Prostate gland (tissue), 2 donors: ENCODE measurements around the gene PSRC1.

ENCODE experiments used
- POLR2A ChIP-seq: fragments of 450-650 bp; IDR thresholded peaks from one replicate; pipeline ENCODE4 v1.6.1; 2016; ENCODE audit warnings: antibody characterized with exemption, mild to moderate bottlenecking
- POLR2AphosphoS5 ChIP-seq: sonication (generic); formaldehyde crosslinking; IDR thresholded peaks from one replicate; pipeline ENCODE4 v1.6.1; 2017; ENCODE audit warnings: antibody characterized with exemption
- TF ChIP-seq, protein P1 (sequence below), 4 experiments: fragments of 200-600 bp in 2 of 4; fragments of 450-650 bp in 2 of 4; sonication (generic) in 2 of 4; IDR thresholded peaks; 1 replicate in 3 of 4; 2 replicates in 1 of 4; pipeline ENCODE4 v1.5.1; 2016 to 2019; ENCODE audit warnings: antibody characterized with exemption in 4 of 4, mild to moderate bottlenecking in 2 of 4, moderate library complexity in 2 of 4

DNA sequence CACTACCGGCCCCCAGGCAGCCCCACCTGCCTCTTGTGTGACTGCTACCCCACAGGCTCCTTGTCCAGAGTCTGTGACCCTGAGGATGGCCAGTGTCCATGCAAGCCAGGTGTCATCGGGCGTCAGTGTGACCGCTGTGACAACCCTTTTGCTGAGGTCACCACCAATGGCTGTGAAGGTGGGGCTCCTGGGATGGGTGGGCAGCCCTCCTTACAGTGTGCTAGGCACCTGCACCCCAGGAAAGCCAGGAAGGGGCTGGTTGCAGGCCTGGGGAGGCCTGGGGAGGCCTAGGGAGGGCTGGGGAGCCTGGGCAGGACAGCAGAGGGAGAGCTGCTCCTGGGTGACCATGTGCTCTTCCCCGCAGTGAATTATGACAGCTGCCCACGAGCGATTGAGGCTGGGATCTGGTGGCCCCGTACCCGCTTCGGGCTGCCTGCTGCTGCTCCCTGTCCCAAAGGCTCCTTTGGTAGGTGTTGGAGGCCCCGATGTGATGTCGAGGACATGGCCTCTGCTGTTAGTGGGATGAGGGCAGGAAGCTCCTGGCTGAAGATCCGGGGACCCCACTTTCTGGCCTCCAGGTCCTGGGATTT lies 17.1 kb downstream of the PSRC1 start:
- TF ChIP-seq POLR2A, result no peak
- TF ChIP-seq, protein P1, sequence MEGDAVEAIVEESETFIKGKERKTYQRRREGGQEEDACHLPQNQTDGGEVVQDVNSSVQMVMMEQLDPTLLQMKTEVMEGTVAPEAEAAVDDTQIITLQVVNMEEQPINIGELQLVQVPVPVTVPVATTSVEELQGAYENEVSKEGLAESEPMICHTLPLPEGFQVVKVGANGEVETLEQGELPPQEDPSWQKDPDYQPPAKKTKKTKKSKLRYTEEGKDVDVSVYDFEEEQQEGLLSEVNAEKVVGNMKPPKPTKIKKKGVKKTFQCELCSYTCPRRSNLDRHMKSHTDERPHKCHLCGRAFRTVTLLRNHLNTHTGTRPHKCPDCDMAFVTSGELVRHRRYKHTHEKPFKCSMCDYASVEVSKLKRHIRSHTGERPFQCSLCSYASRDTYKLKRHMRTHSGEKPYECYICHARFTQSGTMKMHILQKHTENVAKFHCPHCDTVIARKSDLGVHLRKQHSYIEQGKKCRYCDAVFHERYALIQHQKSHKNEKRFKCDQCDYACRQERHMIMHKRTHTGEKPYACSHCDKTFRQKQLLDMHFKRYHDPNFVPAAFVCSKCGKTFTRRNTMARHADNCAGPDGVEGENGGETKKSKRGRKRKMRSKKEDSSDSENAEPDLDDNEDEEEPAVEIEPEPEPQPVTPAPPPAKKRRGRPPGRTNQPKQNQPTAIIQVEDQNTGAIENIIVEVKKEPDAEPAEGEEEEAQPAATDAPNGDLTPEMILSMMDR (IDR thresholded peaks at IDR 0.05), result no peak
- no peak for TF ChIP-seq POLR2AphosphoS5
